ENCODE measurements around the gene ULK4.
A peak's percentile ranks its signal among the peaks of the same experiment; 100 is the strongest.
"Not testable (repeated sequence)": the region's sequence is repeated elsewhere in the genome, so short reads cannot be mapped to it uniquely, and the experiment has no call there.

The ULK4 gene

DNA sequence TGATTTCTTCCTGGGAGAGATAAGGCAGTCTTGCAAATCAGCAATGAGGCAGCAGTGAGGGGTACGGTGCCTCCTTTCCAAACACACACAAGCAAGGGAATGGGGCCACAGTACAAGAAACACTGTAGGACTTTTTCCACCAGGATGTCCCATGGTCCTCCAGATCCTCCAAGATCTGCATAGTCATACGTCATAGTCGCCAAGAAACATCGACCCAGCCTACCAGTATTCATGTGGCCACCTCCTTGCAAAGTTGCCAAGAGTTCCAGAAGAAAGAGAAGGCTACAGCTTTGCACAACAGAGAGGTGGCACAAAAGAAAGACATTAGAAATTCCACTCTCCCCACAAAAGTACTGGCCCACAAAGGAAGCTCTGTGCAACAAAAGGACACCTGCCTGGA is 504.7 kb downstream of the ULK4 start:
- ChIA-PET POLR2A (no interaction called here), CTCF (no interaction called here)
- H3K36me3 ChIP-seq (ENCODE audit: control insufficient read depth in 2 of 2, insufficient read depth in 1 of 2, low read length in 2 of 2), result no peaks in the 10 kb centered on the region
- no peak for TF ChIP-seq ZFP37 (tag by site-specific recombination; IDR thresholded peaks at IDR 0.05)
- TF ChIP-seq GFI1B (tag by site-specific recombination; IDR thresholded peaks at IDR 0.05), result no peak
- no peak for TF ChIP-seq ZNF549 (tag by site-specific recombination; IDR thresholded peaks at IDR 0.05)
- no peak for TF ChIP-seq ZSCAN18 (tag by site-specific recombination; IDR thresholded peaks at IDR 0.05)
- no peak for TF ChIP-seq ZNF776 (tag by site-specific recombination; IDR thresholded peaks at IDR 0.05; ENCODE audit: borderline replicate concordance)
- no peak overlapping the region for H3K4me3 ChIP-seq (ENCODE audit: low read depth, low read length)
- no peak overlapping the region for H3K27ac ChIP-seq (ENCODE audit: extremely low read depth, low read depth, low read length)
- H3K4me1 ChIP-seq (ENCODE audit: control insufficient read depth, insufficient read depth, low read length), result no peaks in the 10 kb centered on the region; the same call in 1 of the 2 replicates
- no peaks in the 10 kb centered on the region for H3K9me3 ChIP-seq (ENCODE audit: control insufficient read depth, insufficient read depth, low read depth, low read length)

DNA sequence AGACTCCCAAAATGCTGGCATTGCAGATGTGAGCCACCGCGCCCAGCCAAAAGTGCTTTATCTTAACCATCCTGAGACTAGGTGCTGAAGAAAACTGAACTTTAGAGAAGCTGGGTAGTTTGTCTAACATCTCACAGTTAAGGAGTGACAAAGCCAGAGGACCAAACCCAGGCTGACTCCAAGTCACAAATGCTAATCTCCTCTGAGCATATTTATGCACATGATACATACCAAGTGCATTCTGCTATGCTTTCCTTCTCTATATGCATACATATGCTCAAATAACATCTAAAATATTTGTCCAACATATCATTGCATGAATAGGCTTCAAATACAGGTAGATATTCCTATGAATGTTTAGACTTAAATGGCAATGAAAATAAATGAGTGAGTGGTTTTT is 505.7 kb downstream of the ULK4 start:
- Histone ChIP-seq H3K4me1 (ENCODE audit: control insufficient read depth, insufficient read depth, low read length) (no peaks in the 10 kb centered on the region), H3K27ac (ENCODE audit: extremely low read depth, low read depth, low read length) (no peak overlapping the region), H3K4me3 (ENCODE audit: low read depth, low read length) (no peak overlapping the region), H3K9me3 (ENCODE audit: control insufficient read depth, insufficient read depth, low read depth, low read length) (no peaks in the 10 kb centered on the region), H3K36me3 (ENCODE audit: control insufficient read depth in 2 of 2, insufficient read depth in 1 of 2, low read length in 2 of 2) (no peaks in the 10 kb centered on the region)
- POLR2A ChIA-PET, result no interaction called here
- CTCF ChIA-PET, result no interaction called here
- TF ChIP-seq ZNF175 (tag by site-specific recombination; IDR thresholded peaks at IDR 0.05) (no peak), PBX3 (CRISPR knock-in tag; IDR thresholded peaks at IDR 0.05) (no peak), GLI4 (tag by site-specific recombination; IDR thresholded peaks at IDR 0.05) (no peak)

- POLR2A ChIA-PET; H3K4me3 ChIP-seq (ENCODE audit: low read depth, low read length); H3K4me1 ChIP-seq (ENCODE audit: control insufficient read depth, insufficient read depth, low read length); H3K27ac ChIP-seq (ENCODE audit: extremely low read depth, low read depth, low read length); H3K36me3 ChIP-seq (ENCODE audit: control insufficient read depth in 2 of 2, insufficient read depth in 1 of 2, low read length in 2 of 2); H3K9me3 ChIP-seq (ENCODE audit: control insufficient read depth, insufficient read depth, low read depth, low read length): not testable (repeated sequence)
- TF ChIP-seq ZNF146 (tag by site-specific recombination; IDR thresholded peaks at IDR 0.05), result peak; percentile 88
- CTCF ChIA-PET, result interaction anchor here (2.3 kb wide), 1 partner anchor 9 kb away, joined by 7 read pairs; no protein-coding TSS in a partner anchor
Measured at GRCh38 chr3:41453618-41454017, 508.3 kb downstream of the ULK4 start.

DNA sequence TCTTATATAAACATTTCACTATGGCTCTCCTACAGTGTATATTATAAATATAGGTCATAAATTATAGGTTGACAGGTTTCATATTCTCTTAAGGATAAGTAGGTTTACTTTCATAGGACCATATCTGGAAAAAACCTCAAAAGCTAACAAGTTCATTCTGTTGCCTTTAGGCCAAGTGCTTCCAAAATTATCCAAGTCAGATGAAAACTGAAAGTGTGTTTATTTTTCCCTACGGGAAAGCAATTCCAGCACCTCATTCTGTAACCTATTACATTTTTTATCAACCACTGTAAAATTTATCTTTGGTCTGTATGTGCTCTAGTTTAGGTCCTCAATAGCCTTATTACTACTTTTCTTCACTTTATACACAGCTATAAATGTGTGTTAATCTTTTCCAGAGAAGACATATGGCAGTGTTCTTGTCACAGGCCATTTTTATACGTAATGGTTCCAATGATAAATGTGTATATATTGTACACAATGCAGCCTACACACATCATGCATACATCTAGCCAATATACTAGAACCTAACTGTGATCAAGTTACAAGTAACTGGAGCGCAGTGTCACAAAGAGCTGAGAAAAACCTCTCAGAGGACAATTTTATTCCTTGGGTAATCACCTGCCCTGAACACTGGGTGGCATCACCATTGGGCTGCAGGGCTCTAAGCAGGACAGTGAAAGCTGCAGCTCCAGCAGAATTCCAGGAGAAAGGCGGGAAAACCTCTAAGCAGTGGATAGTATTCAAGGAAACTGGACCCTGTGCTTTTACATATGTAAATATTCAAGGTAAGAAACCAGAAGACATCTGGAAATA is 511.3 kb downstream of the ULK4 start:
- Histone ChIP-seq H3K4me1 (ENCODE audit: control insufficient read depth, insufficient read depth, low read length) (peaks cover 2% of the 10 kb centered on the region; the same call in 1 of the 2 replicates), H3K27ac (ENCODE audit: extremely low read depth, low read depth, low read length) (peak overlapping the region; percentile 33; the same call in 1 of the 2 replicates), H3K9me3 (ENCODE audit: control insufficient read depth, insufficient read depth, low read depth, low read length) (no peaks in the 10 kb centered on the region), H3K4me3 (ENCODE audit: low read depth, low read length) (no peak overlapping the region), H3K36me3 (ENCODE audit: control insufficient read depth in 2 of 2, insufficient read depth in 1 of 2, low read length in 2 of 2) (no peaks in the 10 kb centered on the region)
- ChIA-PET CTCF (interaction anchor here (0.6 to 1.7 kb wide), 7 partner anchors 9 to 645 kb away, joined by 3 to 5 read pairs (median 4); no protein-coding TSS in a partner anchor), POLR2A (no interaction called here)
- TF ChIP-seq REPIN1 (tag by site-specific recombination; IDR thresholded peaks at IDR 0.05; ENCODE audit: low read depth), result no peak
- no peak for TF ChIP-seq ZFP69B (tag by site-specific recombination; IDR thresholded peaks at IDR 0.05)
- TF ChIP-seq ZNF426 (tag by site-specific recombination; IDR thresholded peaks at IDR 0.05), result no peak
- no peak for TF ChIP-seq ZNF24 (tag by site-specific recombination; IDR thresholded peaks at IDR 0.05)
- TF ChIP-seq KLF7 (tag by site-specific recombination; IDR thresholded peaks at IDR 0.05; ENCODE audit: borderline replicate concordance), result no peak
- TF ChIP-seq KLF9 (tag by site-specific recombination; IDR thresholded peaks at IDR 0.05; ENCODE audit: low read depth), result no peak
- TF ChIP-seq, protein P1, sequence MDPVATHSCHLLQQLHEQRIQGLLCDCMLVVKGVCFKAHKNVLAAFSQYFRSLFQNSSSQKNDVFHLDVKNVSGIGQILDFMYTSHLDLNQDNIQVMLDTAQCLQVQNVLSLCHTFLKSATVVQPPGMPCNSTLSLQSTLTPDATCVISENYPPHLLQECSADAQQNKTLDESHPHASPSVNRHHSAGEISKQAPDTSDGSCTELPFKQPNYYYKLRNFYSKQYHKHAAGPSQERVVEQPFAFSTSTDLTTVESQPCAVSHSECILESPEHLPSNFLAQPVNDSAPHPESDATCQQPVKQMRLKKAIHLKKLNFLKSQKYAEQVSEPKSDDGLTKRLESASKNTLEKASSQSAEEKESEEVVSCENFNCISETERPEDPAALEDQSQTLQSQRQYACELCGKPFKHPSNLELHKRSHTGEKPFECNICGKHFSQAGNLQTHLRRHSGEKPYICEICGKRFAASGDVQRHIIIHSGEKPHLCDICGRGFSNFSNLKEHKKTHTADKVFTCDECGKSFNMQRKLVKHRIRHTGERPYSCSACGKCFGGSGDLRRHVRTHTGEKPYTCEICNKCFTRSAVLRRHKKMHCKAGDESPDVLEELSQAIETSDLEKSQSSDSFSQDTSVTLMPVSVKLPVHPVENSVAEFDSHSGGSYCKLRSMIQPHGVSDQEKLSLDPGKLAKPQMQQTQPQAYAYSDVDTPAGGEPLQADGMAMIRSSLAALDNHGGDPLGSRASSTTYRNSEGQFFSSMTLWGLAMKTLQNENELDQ (tag by site-specific recombination; IDR thresholded peaks at IDR 0.05; ENCODE audit: low read depth), result no peak
- no peak for TF ChIP-seq ZNF174 (tag by site-specific recombination; IDR thresholded peaks at IDR 0.05)
